ENCODE measurements around the gene KCNK3. TPM values are rescaled to one million over a fixed set of nuclear protein-coding genes. Genes with fewer than 3 reads are reported as not detected.

The KCNK3 gene
- total and polyA plus RNA-seq, 2 donors (not counting 3 experiments of a cell fraction or from before 2014, with no cell fraction given): not detected

DNA sequence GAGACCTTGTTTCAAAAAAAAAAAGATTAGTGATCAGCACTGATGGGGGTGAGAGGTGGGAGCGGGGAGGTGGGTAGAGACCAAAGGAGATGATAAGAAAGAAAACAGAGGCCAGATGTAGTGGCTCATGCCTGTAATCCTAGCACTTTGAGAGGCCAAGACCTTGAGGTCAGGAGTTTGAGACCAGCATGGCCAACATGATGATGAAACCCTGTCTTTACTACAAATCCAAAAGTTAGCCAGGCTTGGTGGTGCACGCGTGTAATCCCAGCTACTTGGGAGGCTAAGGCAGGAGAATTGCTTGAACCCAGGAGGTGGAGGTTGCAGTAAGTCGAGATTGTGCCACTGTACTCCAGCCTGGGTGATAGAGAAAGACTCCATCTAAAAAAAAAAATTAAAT is 62.0 kb downstream of the KCNK3 start:
- ChIA-PET CTCF (interaction anchor here (1.0 kb wide), 1 partner anchor 23 kb away, joined by 3 read pairs; no protein-coding TSS in a partner anchor), POLR2A (no interaction called here)
- intact Hi-C loops (cut with micrococcal nuclease) (no loop called here), dilution Hi-C loops (cut with MboI; ENCODE audit: extremely low pct_ligation_motif_present, low sequenced_read_pairs) (no loop called here)
- Histone ChIP-seq H4K20me1 (replicated peaks; ENCODE audit: control insufficient read depth, extremely low read depth, insufficient read depth, low read length) (no peaks in the 10 kb centered on the region), H3K4me2 (ENCODE audit: insufficient read depth, low read length) (no peak overlapping the region), H2AFZ (ENCODE audit: low read depth, low read length) (no peak overlapping the region), H3K27ac (ENCODE audit: insufficient read depth, low read depth, low read length) (no peak overlapping the region), H3K79me2 (ENCODE audit: control insufficient read depth, insufficient read depth, low read length) (no peaks in the 10 kb centered on the region), H3K9me3 (replicated peaks; ENCODE audit: control insufficient read depth, insufficient read depth, low read length) (no peaks in the 10 kb centered on the region), H3K4me1 (ENCODE audit: control insufficient read depth, extremely low read depth, insufficient read depth, low read length) (peaks cover 23% of the 10 kb centered on the region), H3K9me1 (replicated peaks; ENCODE audit: control insufficient read depth, extremely low read depth, insufficient read depth, low read length) (no peaks in the 10 kb centered on the region), H3K36me3 (ENCODE audit: control insufficient read depth in 2 of 2, extremely low read depth in 1 of 2, insufficient read depth in 2 of 2, low read length in 2 of 2) (no peaks in the 10 kb centered on the region), H3K4me3 (replicated peaks in 1 of 3; ENCODE audit: insufficient read depth in 1 of 3, low read depth in 1 of 3, low read length in 3 of 3) (no peak overlapping the region), H3K27me3 (ENCODE audit: control insufficient read depth in 2 of 2, insufficient read depth in 2 of 2, low read length in 2 of 2) (no peaks in the 10 kb centered on the region), H3K9ac (replicated peaks; ENCODE audit: extremely low read depth, insufficient read depth, low read length) (no peak overlapping the region)
- BruUV-seq (replicated peaks): no TSS peak
- no peak for TF ChIP-seq POLR2A (IDR thresholded peaks at IDR 0.05; ENCODE audit: low read depth, low read length)
- TF ChIP-seq GATA2 (IDR thresholded peaks at IDR 0.05; ENCODE audit: insufficient read depth, insufficient read length, low read depth, low read length): no peak
- no peak for TF ChIP-seq EZH2 (IDR thresholded peaks at IDR 0.05; ENCODE audit: borderline replicate concordance, low read depth, low read length, severe bottlenecking)
- TF ChIP-seq, protein P1, sequence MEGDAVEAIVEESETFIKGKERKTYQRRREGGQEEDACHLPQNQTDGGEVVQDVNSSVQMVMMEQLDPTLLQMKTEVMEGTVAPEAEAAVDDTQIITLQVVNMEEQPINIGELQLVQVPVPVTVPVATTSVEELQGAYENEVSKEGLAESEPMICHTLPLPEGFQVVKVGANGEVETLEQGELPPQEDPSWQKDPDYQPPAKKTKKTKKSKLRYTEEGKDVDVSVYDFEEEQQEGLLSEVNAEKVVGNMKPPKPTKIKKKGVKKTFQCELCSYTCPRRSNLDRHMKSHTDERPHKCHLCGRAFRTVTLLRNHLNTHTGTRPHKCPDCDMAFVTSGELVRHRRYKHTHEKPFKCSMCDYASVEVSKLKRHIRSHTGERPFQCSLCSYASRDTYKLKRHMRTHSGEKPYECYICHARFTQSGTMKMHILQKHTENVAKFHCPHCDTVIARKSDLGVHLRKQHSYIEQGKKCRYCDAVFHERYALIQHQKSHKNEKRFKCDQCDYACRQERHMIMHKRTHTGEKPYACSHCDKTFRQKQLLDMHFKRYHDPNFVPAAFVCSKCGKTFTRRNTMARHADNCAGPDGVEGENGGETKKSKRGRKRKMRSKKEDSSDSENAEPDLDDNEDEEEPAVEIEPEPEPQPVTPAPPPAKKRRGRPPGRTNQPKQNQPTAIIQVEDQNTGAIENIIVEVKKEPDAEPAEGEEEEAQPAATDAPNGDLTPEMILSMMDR (IDR thresholded peaks at IDR 0.05; ENCODE audit: extremely low read depth in 1 of 2, insufficient read depth in 1 of 2, low read depth in 1 of 2, low read length in 2 of 2): no peak
- TF ChIP-seq JUN (IDR thresholded peaks at IDR 0.05; ENCODE audit: borderline replicate concordance, insufficient read depth, insufficient read length, low read depth): no peak
- no peak for TF ChIP-seq MYC (IDR thresholded peaks at IDR 0.05; ENCODE audit: low read depth, low read length)
- no peak for TF ChIP-seq FOS (IDR thresholded peaks at IDR 0.05; ENCODE audit: borderline replicate concordance, insufficient read depth, low read length)
- no peak for TF ChIP-seq POLR2AphosphoS5 (IDR thresholded peaks at IDR 0.05; ENCODE audit: insufficient read depth, low read depth, low read length)
- TF ChIP-seq MAX (IDR thresholded peaks at IDR 0.05; ENCODE audit: insufficient read depth, insufficient read length): no peak
- no peak for FAIRE-seq
- DNase-seq (ENCODE audit: low read depth, low spot score): no peak

Measured in endothelial cell of umbilical vein (primary cell).